A549 treated with AZD9567 at 1 μM for 4 hours (cell line): ENCODE measurements around the gene TMOD1. TPM values are rescaled to one million over a fixed set of nuclear protein-coding genes. Genes with fewer than 3 reads are reported as not detected.

Experiments used
- total RNA-seq: library from RNA; stranded (reverse); fragments of 200-300 nt; extraction: Qiagen RNA extraction; gene quantifications from 5 replicates; pipeline ENCODE4 v1.2.3, GENCODE V29; 2022; ENCODE audit not compliant: insufficient read depth

TMOD1 gene
- total RNA-seq, result 1.3 to 2.8 TPM (median 1.7 TPM) in 5 replicates

DNA sequence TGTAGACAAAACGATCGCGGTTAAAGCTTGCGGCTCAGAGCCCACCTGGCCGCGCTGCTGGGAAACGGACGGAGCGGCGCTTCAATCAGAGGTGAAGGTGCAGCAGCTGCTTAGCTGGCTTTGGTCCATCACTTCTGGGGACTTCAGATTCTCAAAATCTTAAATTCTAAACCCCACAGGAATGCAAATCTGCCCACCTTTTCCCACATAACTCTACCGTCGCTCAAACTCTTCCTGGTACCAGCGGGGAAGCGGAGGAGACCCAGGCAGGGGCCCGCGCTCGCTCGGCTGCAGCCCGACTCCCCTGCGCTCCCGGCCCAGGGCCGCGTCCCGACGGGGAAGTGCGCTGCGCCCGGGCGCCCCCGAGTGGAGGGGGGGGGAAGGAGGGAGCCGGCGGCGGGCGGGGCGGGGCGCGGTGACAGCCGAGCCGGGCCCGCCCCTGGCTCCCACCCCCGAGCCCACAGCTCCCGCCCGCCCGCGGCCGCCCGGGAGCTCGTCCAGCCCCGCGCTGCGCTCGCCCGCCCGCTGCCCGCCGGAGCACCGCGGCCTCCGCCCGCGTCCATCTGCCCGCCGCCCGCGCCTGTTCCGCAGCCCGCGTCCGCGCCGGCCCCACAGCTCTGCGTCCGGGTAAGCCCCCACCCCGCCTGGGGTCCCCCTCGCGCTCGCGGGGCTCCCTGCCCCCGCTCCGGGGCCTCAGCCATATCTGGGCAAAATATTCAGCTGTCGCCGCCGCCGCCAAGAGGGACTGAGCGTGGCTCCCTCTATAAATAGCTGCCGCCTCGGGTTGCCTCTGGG lies at the start of gene TMOD1:
TSS of gene TMOD1 (plus strand) at position 490 of the 795 bp plus-strand sequence. CDS start 22,523 bp downstream, outside the sequence.

DNA sequence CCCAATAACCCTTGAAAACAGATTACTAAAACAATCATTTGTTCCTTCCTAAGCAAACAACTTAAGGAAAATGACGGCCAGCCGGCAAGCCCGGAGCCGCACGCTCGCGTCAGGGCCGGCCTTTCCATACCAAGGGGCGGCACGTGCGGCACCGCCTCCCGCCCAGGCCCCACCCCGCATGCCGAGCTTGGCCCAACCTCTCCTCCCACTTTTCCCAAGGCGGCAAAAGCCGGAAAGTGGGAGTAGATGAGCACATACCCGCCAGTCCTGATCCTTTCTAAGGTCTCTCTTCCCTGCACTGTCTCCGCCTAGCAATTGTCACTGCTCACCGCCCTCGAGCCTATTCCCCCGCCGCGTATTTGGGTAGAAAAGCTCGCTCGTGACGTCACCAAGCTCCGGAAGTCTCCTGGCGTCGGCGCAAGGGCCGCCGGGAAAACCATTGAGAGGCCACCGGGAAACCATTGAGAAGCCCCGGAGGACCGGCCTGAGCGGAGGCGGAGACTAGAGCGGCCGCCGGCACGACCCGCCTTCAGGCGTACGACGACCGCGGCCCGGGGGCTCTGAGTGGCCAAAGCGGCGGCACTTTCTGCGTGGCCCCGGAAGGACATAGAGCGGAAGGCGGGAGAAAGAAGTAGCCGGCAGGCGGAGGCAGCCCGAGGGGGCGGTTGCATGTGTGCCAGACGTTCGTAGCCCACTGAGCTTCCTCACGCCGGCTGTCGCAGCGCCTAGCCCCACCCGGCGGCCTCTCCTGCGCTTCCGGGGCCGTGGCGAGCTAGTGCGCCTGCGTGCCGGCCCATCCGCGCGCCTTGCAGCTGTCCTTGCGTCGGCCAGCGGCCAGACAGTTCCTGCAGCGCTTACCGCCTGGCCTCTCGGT lies 131.8 kb downstream of the TMOD1 start, which contains the start of the genes NCBP1 and TSTD2:
TSS of gene NCBP1 (plus strand) at position 837 of the 874 bp plus-strand sequence. CDS start 61 bp downstream, outside the sequence.
TSS of gene TSTD2 (minus strand) at position 384 of the 874 bp plus-strand sequence. CDS start 5,806 bp downstream, outside the sequence.

Other genes starting within 250 kb of the TMOD1 start
- 0.33 to 0.87 TPM (median 0.50 TPM) in 4 of 5 replicates, not detected in the other for gene CCDC180, start 194.0 kb upstream of the TMOD1 start, total RNA-seq
- gene TDRD7, start 89.6 kb upstream of the TMOD1 start, total RNA-seq, result 10.4 to 13.6 TPM (median 12.4 TPM) in 5 replicates
- 8.6 to 11.3 TPM (median 10.2 TPM) in 5 replicates for gene TSTD2, start 131.7 kb downstream of the TMOD1 start, total RNA-seq
- gene NCBP1, start 132.2 kb downstream of the TMOD1 start, total RNA-seq, result 25.1 to 26.5 TPM (median 26.2 TPM) in 5 replicates
- 13.8 to 16.2 TPM (median 14.4 TPM) in 5 replicates for gene XPA, start 195.7 kb downstream of the TMOD1 start, total RNA-seq